NK-92 (cell line): ENCODE measurements around the gene CNOT3.
"Not testable (repeated sequence)": the region's sequence is repeated elsewhere in the genome, so short reads cannot be mapped to it uniquely, and the experiment has no call there.

Experiments used
- DNase-seq: peaks from one replicate; lab custom pipeline; 2025; ENCODE audit not compliant: unreplicated experiment; lab: John Stamatoyannopoulos, UW

Gene CNOT3

GRCh38 chr19:54137699-54138488 is at the start of gene CNOT3:
TSS of gene CNOT3 (plus strand) at chr19:54137762. CDS start at chr19:54142979, 5,217 bp downstream.
- DNase-seq: no peak

GRCh38 chr19:54094426-54095000 is 43.0 kb upstream of the CNOT3 start:
- DNase-seq: no peak

- no peak for DNase-seq
Measured at GRCh38 chr19:54095136-54095858, 42.3 kb upstream of the CNOT3 start.

GRCh38 chr19:54095859-54096616 is 41.5 kb upstream of the CNOT3 start:
- not testable (repeated sequence) for DNase-seq

GRCh38 chr19:54096617-54097106 is 40.9 kb upstream of the CNOT3 start:
- no peak for DNase-seq

- no peak for DNase-seq
Measured at GRCh38 chr19:54099190-54099902, 38.2 kb upstream of the CNOT3 start.

- DNase-seq: not testable (repeated sequence)
Measured at GRCh38 chr19:54099903-54100255, 37.7 kb upstream of the CNOT3 start.

GRCh38 chr19:54100561-54100960 is 37.0 kb upstream of the CNOT3 start, which contains the start of gene OSCAR:
TSS of gene OSCAR (minus strand) at chr19:54100803. CDS start at chr19:54100792, 11 bp downstream.
- no peak for DNase-seq

GRCh38 chr19:54102421-54103169 is 35.0 kb upstream of the CNOT3 start, which contains the start of gene NDUFA3:
TSS of gene NDUFA3 (plus strand) at chr19:54102855. CDS start at chr19:54102879, 24 bp downstream.
- peak; percentile 88 for DNase-seq

- no peak for DNase-seq
Measured at GRCh38 chr19:54104998-54105715, 32.4 kb upstream of the CNOT3 start.

- DNase-seq: no peak
Measured at GRCh38 chr19:54105796-54106195, 31.8 kb upstream of the CNOT3 start.

- DNase-seq: no peak
Measured at GRCh38 chr19:54106716-54107115, 30.8 kb upstream of the CNOT3 start.

- no peak for DNase-seq
Measured at GRCh38 chr19:54107876-54108490, 29.6 kb upstream of the CNOT3 start.

GRCh38 chr19:54108496-54108895 is 29.1 kb upstream of the CNOT3 start:
- DNase-seq: no peak

- DNase-seq: no peak
Measured at GRCh38 chr19:54109651-54110050, 27.9 kb upstream of the CNOT3 start.

GRCh38 chr19:54114340-54115108 is 23.0 kb upstream of the CNOT3 start:
- no peak for DNase-seq
